Naive thymus-derived CD8-positive, alpha-beta T cell (primary cell): ENCODE data around the gene ETV1. TPM values are rescaled to one million over a fixed set of nuclear protein-coding genes. Genes with fewer than 3 reads are reported as not detected.

ENCODE experiments used
- ATAC-seq, 2 donors: fragments of 150-1000 bp; cut with Tn5 transposase in 1 of 2; sonication (Bioruptor Pico), chemical (Tn5 transposase) in 1 of 2; 1 replicate in 1 of 2; 2 replicates in 1 of 2; pipeline ENCODE4 v1.10.0; 2021; ENCODE audit warnings: mild to moderate bottlenecking in 2 of 2, moderate library complexity in 2 of 2
- POLR2A ChIA-PET: fragments of 350-600 bp; sonication (Branson Sonifier 250); formaldehyde crosslinking; loops from one replicate; lab custom pipeline; 2021; ENCODE audit warnings: antibody characterized with exemption; lab: Charles Lee
- DNase-seq, 10 donors: peaks; one replicate each; pipeline versions ENCODE4 v3.0.0 to v3.0.0-alpha.2; 2020 to 2022
- H3K27ac Mint-ChIP-seq, 10 donors: one replicate each; pipeline ENCODE4 v1.8.0; 2020 to 2022; ENCODE audit warnings: mild to moderate bottlenecking in 10 of 10, mixed read lengths in 10 of 10, moderate library complexity in 4 of 10, inconsistent platforms in 1 of 10
- H3K27me3 Mint-ChIP-seq, 5 donors: one replicate each; pipeline ENCODE4 v1.8.0; 2021 to 2022; ENCODE audit warnings: mixed read lengths in 5 of 5
- H3K36me3 Mint-ChIP-seq, 3 donors: one replicate each; pipeline ENCODE4 v1.8.0; 2020 to 2022; ENCODE audit warnings: mixed read lengths in 3 of 3, mild to moderate bottlenecking in 2 of 3, inconsistent platforms in 1 of 3
- H3K4me1 Mint-ChIP-seq, 4 donors: one replicate each; pipeline ENCODE4 v1.8.0; 2021 to 2022; ENCODE audit warnings: mixed read lengths in 4 of 4
- H3K4me3 Mint-ChIP-seq, 10 donors: one replicate each; pipeline ENCODE4 v1.8.0; 2020 to 2022; ENCODE audit warnings: mild to moderate bottlenecking in 10 of 10, mixed read lengths in 10 of 10, moderate library complexity in 6 of 10, inconsistent platforms in 1 of 10
- H3K9me3 Mint-ChIP-seq, 9 donors: one replicate each; pipeline ENCODE4 v1.8.0; 2020 to 2022; ENCODE audit warnings: mixed read lengths in 9 of 9, mild to moderate bottlenecking in 3 of 9, inconsistent platforms in 1 of 9, moderate library complexity in 1 of 9
- polyA plus RNA-seq, 3 donors: library from polyadenylated mRNA; unstranded; fragments of 300-500 nt; fragmentation: Illumina TruSeq; gene quantifications; one replicate each; pipeline ENCODE4 v1.2.3, GENCODE V29; 2021
- total RNA-seq, 8 experiments: library from RNA in 2 of 8; stranded (reverse) in 2 of 8; gene quantifications; one replicate each; pipeline ENCODE4 v1.2.3 and lab custom pipeline; 2021 to 2026

The ETV1 gene
- not detected for total RNA-seq
- not detected for polyA plus RNA-seq
- 0 to 0.09 (median 0) reads per million in 6 experiments for total RNA-seq (lab: John Stamatoyannopoulos, UW)

- Mint-ChIP-seq H3K4me1 (no peaks in the 10 kb centered on the region), H3K27me3 (peaks cover 5 to 16% (median 10%) of the 10 kb centered on the region in 5 donors), H3K9me3 (peaks cover 0 to 3% (median 0%) of the 10 kb centered on the region in 9 donors), H3K36me3 (peaks cover 0 to 2% (median 0%) of the 10 kb centered on the region in 3 donors), H3K27ac (no peak within 1 kb of the TSS), H3K4me3 (no peak within 1 kb of the TSS)
- DNase-seq: no peak
- peak in 1 of 2 donors; percentile 27 for ATAC-seq
- POLR2A ChIA-PET: no interaction called here
These were observed at the start of gene ETV1 for GRCh38 chr7:13989126-13989948. Gene ETV1 (minus strand): TSS chr7:13989666. CDS start chr7:13989052, 614 bp downstream.

GRCh38 chr7:14024406-14024805 lies 34.9 kb upstream of the ETV1 start:
- POLR2A ChIA-PET: no interaction called here
- Mint-ChIP-seq H3K4me1 (no peaks in the 10 kb centered on the region), H3K27ac (no peak overlapping the region), H3K9me3 (peaks cover 0 to 12% (median 0%) of the 10 kb centered on the region in 9 donors), H3K27me3 (no peaks in the 10 kb centered on the region), H3K36me3 (no peaks in the 10 kb centered on the region), H3K4me3 (no peak overlapping the region)
- DNase-seq (no peak), ATAC-seq (no peak)

GRCh38 chr7:14023838-14024237 lies 34.4 kb upstream of the ETV1 start:
- POLR2A ChIA-PET: no interaction called here
- no peaks in the 10 kb centered on the region for H3K27me3 Mint-ChIP-seq
- H3K36me3 Mint-ChIP-seq: no peaks in the 10 kb centered on the region
- H3K4me3 Mint-ChIP-seq: no peak overlapping the region
- DNase-seq (no peak), ATAC-seq (no peak)
- H3K9me3 Mint-ChIP-seq: peaks cover 0 to 12% (median 0%) of the 10 kb centered on the region in 9 donors
- no peak overlapping the region for H3K27ac Mint-ChIP-seq
- no peaks in the 10 kb centered on the region for H3K4me1 Mint-ChIP-seq

GRCh38 chr7:14023342-14023741 lies 33.9 kb upstream of the ETV1 start:
- Mint-ChIP-seq H3K27me3 (no peaks in the 10 kb centered on the region), H3K4me3 (no peak overlapping the region), H3K4me1 (no peaks in the 10 kb centered on the region), H3K27ac (no peak overlapping the region), H3K36me3 (no peaks in the 10 kb centered on the region), H3K9me3 (peaks cover 0 to 12% (median 2%) of the 10 kb centered on the region in 9 donors)
- ATAC-seq (no peak), DNase-seq (no peak)
- POLR2A ChIA-PET: no interaction called here

- H3K4me1 Mint-ChIP-seq: no peaks in the 10 kb centered on the region
- POLR2A ChIA-PET: no interaction called here
- ATAC-seq (no peak), DNase-seq (no peak)
- no peak overlapping the region for H3K4me3 Mint-ChIP-seq
- no peaks in the 10 kb centered on the region for H3K36me3 Mint-ChIP-seq
- H3K9me3 Mint-ChIP-seq: peaks cover 0 to 12% (median 2%) of the 10 kb centered on the region in 9 donors
- H3K27ac Mint-ChIP-seq: no peak overlapping the region
- H3K27me3 Mint-ChIP-seq: no peaks in the 10 kb centered on the region
These were observed 31.6 kb upstream of the ETV1 start for GRCh38 chr7:14021069-14021468.

GRCh38 chr7:14020339-14020900 lies 31.0 kb upstream of the ETV1 start:
- no peaks in the 10 kb centered on the region for H3K36me3 Mint-ChIP-seq
- H3K27ac Mint-ChIP-seq: no peak overlapping the region
- H3K27me3 Mint-ChIP-seq: no peaks in the 10 kb centered on the region
- DNase-seq (no peak), ATAC-seq (no peak)
- POLR2A ChIA-PET: no interaction called here
- H3K4me3 Mint-ChIP-seq: no peak overlapping the region
- H3K9me3 Mint-ChIP-seq: peaks cover 0 to 12% (median 2%) of the 10 kb centered on the region in 9 donors
- no peaks in the 10 kb centered on the region for H3K4me1 Mint-ChIP-seq

GRCh38 chr7:14018751-14019150 lies 29.3 kb upstream of the ETV1 start:
- no peak for ATAC-seq
- Mint-ChIP-seq H3K9me3 (peaks cover 0 to 12% (median 0%) of the 10 kb centered on the region in 9 donors), H3K27me3 (no peaks in the 10 kb centered on the region), H3K4me1 (no peaks in the 10 kb centered on the region), H3K27ac (no peak overlapping the region), H3K4me3 (no peak overlapping the region), H3K36me3 (no peaks in the 10 kb centered on the region)
- no peak for DNase-seq
- POLR2A ChIA-PET: no interaction called here

GRCh38 chr7:14016950-14017349 lies 27.5 kb upstream of the ETV1 start:
- no peaks in the 10 kb centered on the region for H3K4me1 Mint-ChIP-seq
- POLR2A ChIA-PET: no interaction called here
- no peak for ATAC-seq
- H3K9me3 Mint-ChIP-seq: peaks cover 0 to 12% (median 0%) of the 10 kb centered on the region in 9 donors
- DNase-seq: no peak
- H3K36me3 Mint-ChIP-seq: no peaks in the 10 kb centered on the region
- H3K27ac Mint-ChIP-seq: no peak overlapping the region
- no peaks in the 10 kb centered on the region for H3K27me3 Mint-ChIP-seq
- no peak overlapping the region for H3K4me3 Mint-ChIP-seq

GRCh38 chr7:14013898-14014297 lies 24.4 kb upstream of the ETV1 start:
- Mint-ChIP-seq H3K9me3 (peaks cover 0 to 12% (median 0%) of the 10 kb centered on the region in 9 donors), H3K27ac (no peak overlapping the region), H3K36me3 (no peaks in the 10 kb centered on the region)

GRCh38 chr7:14009453-14010418 lies 20.3 kb upstream of the ETV1 start:
- H3K4me1 Mint-ChIP-seq: no peaks in the 10 kb centered on the region
- peak overlapping the region in 1 of 10 donors; percentile 31 for H3K4me3 Mint-ChIP-seq

More at GRCh38 chr7:14013898-14014297, 24.4 kb upstream of the ETV1 start:
- Mint-ChIP-seq H3K27me3 (no peaks in the 10 kb centered on the region), H3K4me3 (no peak overlapping the region), H3K4me1 (no peaks in the 10 kb centered on the region)
- DNase-seq (no peak), ATAC-seq (no peak)
- POLR2A ChIA-PET: no interaction called here

GRCh38 chr7:14001139-14001538 lies 11.7 kb upstream of the ETV1 start:
- Mint-ChIP-seq H3K27ac (no peak overlapping the region), H3K4me1 (no peaks in the 10 kb centered on the region)
- POLR2A ChIA-PET: no interaction called here

More at GRCh38 chr7:14009453-14010418, 20.3 kb upstream of the ETV1 start:
- DNase-seq: no peak
- no peak overlapping the region for H3K27ac Mint-ChIP-seq
- POLR2A ChIA-PET: no interaction called here
- ATAC-seq: no peak
- peaks cover 0 to 2% (median 0%) of the 10 kb centered on the region in 5 donors for H3K27me3 Mint-ChIP-seq
- H3K9me3 Mint-ChIP-seq: peaks cover 0 to 6% (median 0%) of the 10 kb centered on the region in 9 donors
- H3K36me3 Mint-ChIP-seq: no peaks in the 10 kb centered on the region

GRCh38 chr7:14000247-14000646 lies 10.8 kb upstream of the ETV1 start:
- Mint-ChIP-seq H3K27me3 (peaks cover 0 to 6% (median 0%) of the 10 kb centered on the region in 5 donors), H3K4me3 (no peak overlapping the region), H3K4me1 (no peaks in the 10 kb centered on the region), H3K9me3 (peaks cover 0 to 10% (median 2%) of the 10 kb centered on the region in 9 donors), H3K36me3 (no peaks in the 10 kb centered on the region), H3K27ac (no peak overlapping the region)
- POLR2A ChIA-PET: no interaction called here
- DNase-seq (no peak), ATAC-seq (no peak)

More at GRCh38 chr7:14001139-14001538, 11.7 kb upstream of the ETV1 start:
- peaks cover 0 to 6% (median 0%) of the 10 kb centered on the region in 5 donors for H3K27me3 Mint-ChIP-seq
- H3K9me3 Mint-ChIP-seq: peaks cover 0 to 10% (median 2%) of the 10 kb centered on the region in 9 donors
- no peak overlapping the region for H3K4me3 Mint-ChIP-seq
- no peak for DNase-seq
- H3K36me3 Mint-ChIP-seq: no peaks in the 10 kb centered on the region
- ATAC-seq: no peak
